ENCODE results near the gene PCDH9. TPM values are rescaled to one million over a fixed set of nuclear protein-coding genes. Genes with fewer than 3 reads are reported as not detected.

Gene PCDH9
- total RNA-seq, 6 donors from 2014 or later, result 3.1 to 19.4 (median 7.8) TPM

GRCh38 chr13:66532845-66533244, 697.3 kb downstream of the PCDH9 start:
- no peak for TF ChIP-seq CTCF (IDR thresholded peaks at IDR 0.05)
- no peak for TF ChIP-seq EP300 (IDR thresholded peaks at IDR 0.05)
- TF ChIP-seq POLR2AphosphoS5 (IDR thresholded peaks at IDR 0.05), result no peak
- TF ChIP-seq POLR2A (IDR thresholded peaks at IDR 0.05), result no peak

GRCh38 chr13:66532146-66532545, 698.0 kb downstream of the PCDH9 start:
- 56 to 57% methylated on average over 3 of the region's 3 CpGs for WGBS, 2 donors
- DNase-seq (no peak), ATAC-seq (ENCODE audit: low FRiP score in 2 of 2) (no peak)
- Histone ChIP-seq H3K4me1 (no peaks in the 10 kb centered on the region), H3K36me3 (no peaks in the 10 kb centered on the region), H3K9me3 (no peaks in the 10 kb centered on the region), H3K4me3 (no peak overlapping the region), H3K27ac (no peak overlapping the region), H3K27me3 (no peaks in the 10 kb centered on the region)
- no peak for TF ChIP-seq POLR2AphosphoS5 (IDR thresholded peaks at IDR 0.05)
- no peak for TF ChIP-seq POLR2A (IDR thresholded peaks at IDR 0.05)
- TF ChIP-seq CTCF (IDR thresholded peaks at IDR 0.05), result no peak
- TF ChIP-seq EP300 (IDR thresholded peaks at IDR 0.05), result no peak

More at GRCh38 chr13:66532845-66533244, 697.3 kb downstream of the PCDH9 start:
- Histone ChIP-seq H3K27me3 (no peaks in the 10 kb centered on the region), H3K4me3 (no peak overlapping the region), H3K36me3 (no peaks in the 10 kb centered on the region), H3K27ac (no peak overlapping the region), H3K4me1 (no peaks in the 10 kb centered on the region), H3K9me3 (no peaks in the 10 kb centered on the region)
- 88 to 91% methylated on average over 5 of the region's 5 CpGs for WGBS, 2 donors
- no peak for DNase-seq
- ATAC-seq (ENCODE audit: low FRiP score in 2 of 2), result no peak

DNA sequence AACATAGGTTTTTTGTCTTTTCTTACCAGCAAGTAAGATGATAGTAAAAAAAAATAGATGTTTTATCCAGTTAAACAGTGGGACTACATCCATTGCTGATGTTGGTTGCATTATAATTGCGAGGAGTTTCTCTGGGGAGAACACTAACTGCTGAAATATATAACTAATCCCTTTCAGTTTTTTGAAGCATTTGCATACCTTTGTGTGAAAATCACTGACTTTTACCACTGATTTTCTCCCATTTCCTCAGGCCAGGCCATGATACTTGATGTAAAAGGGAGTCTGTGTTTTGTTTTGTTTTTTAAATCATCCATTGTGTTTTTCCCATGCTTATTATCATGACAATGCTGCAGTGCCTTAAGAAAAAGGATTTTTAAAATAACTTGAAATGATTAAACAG, 699.5 kb downstream of the PCDH9 start:
- 89 to 90% methylated on average over 1 of the region's 1 CpG for WGBS, 2 donors
- Histone ChIP-seq H3K4me1 (no peaks in the 10 kb centered on the region), H3K27me3 (no peaks in the 10 kb centered on the region), H3K4me3 (no peak overlapping the region), H3K9me3 (no peaks in the 10 kb centered on the region), H3K27ac (no peak overlapping the region), H3K36me3 (no peaks in the 10 kb centered on the region)
- no peak for TF ChIP-seq EP300 (IDR thresholded peaks at IDR 0.05)
- no peak for TF ChIP-seq POLR2A (IDR thresholded peaks at IDR 0.05)
- no peak for TF ChIP-seq POLR2AphosphoS5 (IDR thresholded peaks at IDR 0.05)
- TF ChIP-seq CTCF (IDR thresholded peaks at IDR 0.05), result no peak
- ATAC-seq (ENCODE audit: low FRiP score in 2 of 2) (no peak), DNase-seq (no peak)

GRCh38 chr13:66530158-66530557, 700.0 kb downstream of the PCDH9 start:
- no peak for ATAC-seq (ENCODE audit: low FRiP score in 2 of 2)
- DNase-seq, result no peak
- 75 to 78% methylated on average over 1 of the region's 1 CpG for WGBS, 2 donors

GRCh38 chr13:66528944-66529576, 701.1 kb downstream of the PCDH9 start:
- Histone ChIP-seq H3K4me3 (no peak overlapping the region), H3K36me3 (no peaks in the 10 kb centered on the region), H3K27ac (no peak overlapping the region), H3K9me3 (no peaks in the 10 kb centered on the region), H3K4me1 (no peaks in the 10 kb centered on the region), H3K27me3 (no peaks in the 10 kb centered on the region)
- no peak for TF ChIP-seq CTCF (IDR thresholded peaks at IDR 0.05)
- no peak for TF ChIP-seq POLR2AphosphoS5 (IDR thresholded peaks at IDR 0.05)
- no peak for TF ChIP-seq POLR2A (IDR thresholded peaks at IDR 0.05)
- TF ChIP-seq EP300 (IDR thresholded peaks at IDR 0.05), result no peak
- ATAC-seq (ENCODE audit: low FRiP score in 2 of 2) (no peak), DNase-seq (no peak)
- 60 to 65% methylated on average over 2 of the region's 2 CpGs for WGBS, 2 donors

More at GRCh38 chr13:66530158-66530557, 700.0 kb downstream of the PCDH9 start:
- Histone ChIP-seq H3K9me3 (no peaks in the 10 kb centered on the region), H3K27me3 (no peaks in the 10 kb centered on the region), H3K36me3 (no peaks in the 10 kb centered on the region), H3K4me1 (no peaks in the 10 kb centered on the region), H3K4me3 (no peak overlapping the region), H3K27ac (no peak overlapping the region)
- TF ChIP-seq POLR2AphosphoS5 (IDR thresholded peaks at IDR 0.05) (no peak), POLR2A (IDR thresholded peaks at IDR 0.05) (no peak), EP300 (IDR thresholded peaks at IDR 0.05) (no peak)

Data from upper lobe of left lung (tissue), 6 donors.